GM12878 (cell line): ENCODE measurements around the gene PRKCD. TPM values are rescaled to one million over a fixed set of nuclear protein-coding genes. Genes with fewer than 3 reads are reported as not detected.

ENCODE experiments used
- BCL11A ChIP-seq: IDR thresholded peaks from 2 replicates; pipeline ENCODE4 v1.6.1; 2011; ENCODE audit warnings: low read depth, low read length
- BCL3 ChIP-seq: IDR thresholded peaks from 2 replicates; pipeline ENCODE4 v1.6.1; 2011; ENCODE audit warnings: borderline replicate concordance, low read depth, mild to moderate bottlenecking, moderate library complexity, low read length; ENCODE audit not compliant: insufficient read depth, poor library complexity, severe bottlenecking
- CBX5 ChIP-seq: sonication (generic); IDR thresholded peaks from 2 replicates; pipeline ENCODE4 v1.6.1; 2016; ENCODE audit warnings: low read depth, moderate library complexity, mild to moderate bottlenecking, inconsistent platforms
- CTCF ChIP-seq, 3 experiments: IDR thresholded peaks in 2 of 3; conservative IDR thresholded peaks in 1 of 3; 2 replicates each; pipeline ENCODE4 v1.5.1; 2011; ENCODE audit warnings: low read depth in 3 of 3, low read length in 3 of 3, mild to moderate bottlenecking in 3 of 3, control low read depth in 2 of 3, moderate library complexity in 2 of 3, inconsistent platforms in 1 of 3, mixed read lengths in 1 of 3; ENCODE audit not compliant: control insufficient read depth in 2 of 3, insufficient read depth in 1 of 3; ENCODE audit errors: extremely low read depth in 1 of 3
- CUX1 ChIP-seq: IDR thresholded peaks from 2 replicates; pipeline ENCODE4 v1.6.1; 2012; ENCODE audit warnings: improper control_type of control experiment, low read depth, low read length; ENCODE audit not compliant: insufficient replicate concordance
- NR2F1 ChIP-seq: fragments of 450-650 bp; conservative IDR thresholded peaks from 2 replicates; pipeline ENCODE4 v1.6.1; 2017; ENCODE audit warnings: mild to moderate bottlenecking
- polyA plus RNA-seq, 11 experiments: library from polyadenylated mRNA; depleted of rRNA in 4 of 11; unstranded in 6 of 11; stranded (reverse) in 5 of 11; fragments of >200 nt; fragmentation: Nextera tagmentation in 4 of 11; fragmentation: Illumina TruSeq in 1 of 11; extraction: Ambion mirVana in 4 of 11; extraction: Trizol in 1 of 11; gene quantifications; 1 replicate in 1 of 11; 2 replicates in 10 of 11; pipeline versions ENCODE4 v1.2.1 to v1.2.3, GENCODE V29; 2011 to 2016; ENCODE audit warnings: inconsistent platforms in 2 of 11, missing spikeins in 2 of 11, low read depth in 1 of 11
- total RNA-seq, 4 experiments: library from RNA; depleted of rRNA in 3 of 4; stranded (reverse); fragments of >200 nt in 3 of 4; fragmentation: Illumina TruSeq in 1 of 4; extraction: Trizol in 1 of 4; gene quantifications; 2 replicates each; pipeline versions ENCODE4 v1.2.1 to v1.2.3, GENCODE V29; 2013 to 2021

The PRKCD gene
- total and polyA plus RNA-seq, 10 of the 15 experiments (the other 5 are each of a cell fraction or from before 2014, with no cell fraction given), result 10.0 to 114 (median 42.4) TPM

GRCh38 chr3:53149699-53150098, 11.3 kb upstream of the PRKCD start (continued):
- TF ChIP-seq CUX1, result no peak
- no peak for TF ChIP-seq CBX5
- TF ChIP-seq CTCF (IDR thresholded peaks at IDR 0.05 in 2 of 3, conservative IDR thresholded peaks at IDR 0.05 in 1 of 3; ENCODE audit: control insufficient read depth in 2 of 3, extremely low read depth in 1 of 3, insufficient read depth in 1 of 3, low read depth in 3 of 3, low read length in 3 of 3), result no peak
- no peak for TF ChIP-seq BCL11A
- TF ChIP-seq NR2F1, result no peak
- no peak for TF ChIP-seq BCL3
